A673 (cell line): Measurements from ENCODE around the gene ST6GALNAC6.

ENCODE experiments used
- CTCF ChIP-seq: fragments of 300-800, 200-600 bp; sonication (generic); conservative IDR thresholded peaks from 2 replicates; pipeline ENCODE4 v1.5.1; 2017; ENCODE audit warnings: low read depth, mild to moderate bottlenecking, antibody characterized with exemption, low read length, moderate library complexity, mixed read lengths
- EZH2 ChIP-seq: fragments of 200-600 bp; sonication (generic); IDR thresholded peaks from 2 replicates; pipeline ENCODE4 v1.6.1; 2017; ENCODE audit warnings: borderline replicate concordance, low read depth, mild to moderate bottlenecking, mixed read lengths, antibody characterized with exemption, low read length; ENCODE audit not compliant: poor library complexity, severe bottlenecking

GRCh38 chr9:127919253-127919815 is 19.9 kb upstream of the ST6GALNAC6 start:
- no peak for TF ChIP-seq CTCF
- no peak for TF ChIP-seq EZH2
